Mesenchymal stem cell (in vitro differentiated cells and primary cell): ENCODE measurements around the gene EGFR.
A peak's percentile ranks its signal among the peaks of the same experiment; 100 is the strongest.

Source experiments
- DNase-seq: peaks from one replicate; pipeline ENCODE4 v3.0.0-alpha.2; 2013
- H2AFZ ChIP-seq: one replicate; pipeline ENCODE4 v1.6.1; 2013; ENCODE audit warnings: low read depth, mild to moderate bottlenecking, control low read depth, inconsistent platforms, low read length, moderate library complexity
- H2AK5ac ChIP-seq: 2 replicates; pipeline ENCODE4 v1.6.1; 2013; ENCODE audit warnings: low read length, moderate library complexity, mild to moderate bottlenecking, inconsistent platforms; ENCODE audit not compliant: severe bottlenecking
- H2BK120ac ChIP-seq: one replicate; pipeline ENCODE4 v1.6.1; 2013; ENCODE audit warnings: low read depth, mild to moderate bottlenecking, inconsistent platforms, low read length, moderate library complexity
- H2BK12ac ChIP-seq, 2 experiments: one replicate each; pipeline ENCODE4 v1.6.1; 2013; ENCODE audit warnings: inconsistent platforms in 2 of 2, low read length in 2 of 2, mild to moderate bottlenecking in 2 of 2, moderate library complexity in 2 of 2, control low read depth in 1 of 2
- H2BK15ac ChIP-seq: one replicate; pipeline ENCODE4 v1.6.1; 2013; ENCODE audit warnings: mild to moderate bottlenecking, low read depth, inconsistent platforms; ENCODE audit not compliant: poor library complexity, severe bottlenecking
- H2BK5ac ChIP-seq: 2 replicates; pipeline ENCODE4 v1.6.1; 2013; ENCODE audit warnings: low read depth, mild to moderate bottlenecking, low read length, control low read depth, inconsistent platforms; ENCODE audit not compliant: poor library complexity, severe bottlenecking
- H3K14ac ChIP-seq, 2 experiments: one replicate each; pipeline ENCODE4 v1.6.1; 2013; ENCODE audit warnings: inconsistent platforms in 2 of 2, low read length in 2 of 2, control low read depth in 1 of 2, mild to moderate bottlenecking in 1 of 2, moderate library complexity in 1 of 2
- H3K18ac ChIP-seq, 2 experiments: one replicate each; pipeline ENCODE4 v1.6.1; 2013; ENCODE audit warnings: inconsistent platforms in 2 of 2, low read length in 2 of 2, control low read depth in 1 of 2, low read depth in 1 of 2, mild to moderate bottlenecking in 1 of 2
- H3K23ac ChIP-seq, 2 experiments: one replicate each; pipeline ENCODE4 v1.6.1; 2013; ENCODE audit warnings: inconsistent platforms in 2 of 2, low read length in 2 of 2, mild to moderate bottlenecking in 2 of 2, moderate library complexity in 2 of 2, control low read depth in 1 of 2
- H3K27ac ChIP-seq: 2 replicates; pipeline ENCODE4 v1.5.1; 2013; ENCODE audit warnings: mild to moderate bottlenecking, moderate library complexity, low read length, control low read depth, inconsistent platforms; ENCODE audit not compliant: poor library complexity, severe bottlenecking
- H3K27me3 ChIP-seq, 2 experiments: 2 replicates each; pipeline versions ENCODE4 v1.6.1 to v1.7.0; 2013; ENCODE audit warnings: low read length in 2 of 2, mild to moderate bottlenecking in 2 of 2, moderate library complexity in 2 of 2, control low read depth in 1 of 2, inconsistent platforms in 1 of 2; ENCODE audit not compliant: control insufficient read depth in 1 of 2, insufficient read depth in 1 of 2
- H3K36me3 ChIP-seq, 2 experiments: 2 replicates each; pipeline versions ENCODE4 v1.6.1 to v1.7.0; 2013; ENCODE audit warnings: low read length in 2 of 2, control low read depth in 1 of 2, inconsistent platforms in 1 of 2, low read depth in 1 of 2, mild to moderate bottlenecking in 1 of 2; ENCODE audit not compliant: insufficient read depth in 2 of 2, control insufficient read depth in 1 of 2
- H3K4ac ChIP-seq, 2 experiments: one replicate each; pipeline ENCODE4 v1.6.1; 2013; ENCODE audit warnings: inconsistent platforms in 2 of 2, low read length in 2 of 2, mild to moderate bottlenecking in 2 of 2, moderate library complexity in 2 of 2, control low read depth in 1 of 2, low read depth in 1 of 2
- H3K4me1 ChIP-seq: 2 replicates; pipeline ENCODE4 v1.6.1; 2013; ENCODE audit warnings: low read depth, low read length, control low read depth; ENCODE audit not compliant: control insufficient read depth, insufficient read depth
- H3K4me2 ChIP-seq: 2 replicates; pipeline ENCODE4 v1.6.1; 2013; ENCODE audit warnings: low read length, mild to moderate bottlenecking, inconsistent platforms; ENCODE audit not compliant: poor library complexity, severe bottlenecking
- H3K4me3 ChIP-seq, 2 experiments: 2 replicates each; pipeline versions ENCODE4 v1.5.1 to v1.7.0; 2013; ENCODE audit warnings: low read length in 2 of 2, mild to moderate bottlenecking in 2 of 2, control low read depth in 1 of 2, low read depth in 1 of 2; ENCODE audit not compliant: insufficient read depth in 1 of 2
- H3K79me1 ChIP-seq: replicated peaks from 2 replicates; pipeline ENCODE4 v1.6.1; 2013; ENCODE audit warnings: mild to moderate bottlenecking, control low read depth, low read length, inconsistent platforms; ENCODE audit not compliant: poor library complexity, severe bottlenecking
- H3K9ac ChIP-seq: 2 replicates; pipeline ENCODE4 v1.7.0; 2013; ENCODE audit warnings: mild to moderate bottlenecking, low read length, moderate library complexity
- H3K9me3 ChIP-seq: 2 replicates; pipeline ENCODE4 v1.7.0; 2013; ENCODE audit warnings: mild to moderate bottlenecking, low read length; ENCODE audit not compliant: control insufficient read depth
- H4K8ac ChIP-seq: one replicate; pipeline ENCODE4 v1.6.1; 2013; ENCODE audit warnings: inconsistent platforms, mild to moderate bottlenecking, low read length, moderate library complexity
- H4K91ac ChIP-seq: one replicate; pipeline ENCODE4 v1.6.1; 2013; ENCODE audit warnings: mild to moderate bottlenecking, low read length, inconsistent platforms
- WGBS: methylation state at CpG from one replicate; pipeline ENCODE4 v1.1.7; 2013; ENCODE audit warnings: mixed read lengths; 5-methylcytosine and 5-hydroxymethylcytosine counted together

Gene EGFR

GRCh38 chr7:55085511-55086412 lies 66.9 kb downstream of the EGFR start:
- Histone ChIP-seq H3K4me2 (peak overlapping the region; percentile 27), H2BK120ac (peak overlapping the region; percentile 80), H2BK5ac (no peak overlapping the region), H3K36me3 (peaks cover 4 to 22% of the 10 kb centered on the region in 2 experiments), H4K8ac (peak overlapping the region; percentile 31), H2BK12ac (peak overlapping the region; percentile 34 to 60), H4K91ac (peak overlapping the region; percentile 58), H3K4me1 (peaks cover 33% of the 10 kb centered on the region), H3K14ac (no peak overlapping the region), H3K23ac (no peak overlapping the region), H3K79me1 (peaks cover 20% of the 10 kb centered on the region), H3K18ac (peak overlapping the region; percentile 55 to 84), H2BK15ac (no peak overlapping the region), H3K27ac (peak overlapping the region; percentile 69), H2AK5ac (peak overlapping the region; percentile 6), H2AFZ (no peak overlapping the region), H3K27me3 (no peaks in the 10 kb centered on the region), H3K4ac (peak overlapping the region in 1 of 2 experiments; percentile 69), H3K4me3 (peak overlapping the region in 1 of 2 experiments; percentile 66), H3K9me3 (no peaks in the 10 kb centered on the region), H3K9ac (peak overlapping the region; percentile 85)
- WGBS = 65% methylated on average over 8 of the region's 12 CpGs
- DNase-seq = no peak

GRCh38 chr7:55086413-55087201 lies 67.8 kb downstream of the EGFR start:
- peaks cover 18% of the 10 kb centered on the region for H3K79me1 ChIP-seq
- H2BK5ac ChIP-seq = peak overlapping the region; percentile 46
- DNase-seq = peak; percentile 91
- H3K27me3 ChIP-seq = no peaks in the 10 kb centered on the region
- H3K9me3 ChIP-seq = no peaks in the 10 kb centered on the region
- peak overlapping the region; percentile 76 to 85 for H3K14ac ChIP-seq
- no peak overlapping the region for H2AFZ ChIP-seq
- peak overlapping the region; percentile 99 for H3K18ac ChIP-seq
- peak overlapping the region; percentile 94 to 99 for H3K4ac ChIP-seq
- peak overlapping the region; percentile 40 for H3K4me2 ChIP-seq
- peak overlapping the region; percentile 99 for H4K91ac ChIP-seq
- H3K9ac ChIP-seq = peak overlapping the region; percentile 85
- peak overlapping the region; percentile 96 to 97 for H2BK12ac ChIP-seq
- H2BK120ac ChIP-seq = peak overlapping the region; percentile 96
- peak overlapping the region in 1 of 2 experiments; percentile 66 for H3K4me3 ChIP-seq
- H3K27ac ChIP-seq = peak overlapping the region; percentile 69
- peaks cover 4 to 22% of the 10 kb centered on the region in 2 experiments for H3K36me3 ChIP-seq
- peak overlapping the region; percentile 97 for H4K8ac ChIP-seq
- peaks cover 32% of the 10 kb centered on the region for H3K4me1 ChIP-seq
- WGBS = 5% methylated on average over 14 of the region's 18 CpGs
- peak overlapping the region; percentile 100 for H2BK15ac ChIP-seq
- H3K23ac ChIP-seq = peak overlapping the region in 1 of 2 experiments; percentile 16
- no peak overlapping the region for H2AK5ac ChIP-seq

GRCh38 chr7:55087521-55087961 lies 68.7 kb downstream of the EGFR start:
- no peaks in the 10 kb centered on the region for H3K27me3 ChIP-seq
- H3K4me2 ChIP-seq = peak overlapping the region; percentile 7
- H4K8ac ChIP-seq = no peak overlapping the region
- peak overlapping the region in 1 of 2 experiments; percentile 44 for H3K14ac ChIP-seq
- H2AFZ ChIP-seq = no peak overlapping the region
- no peak overlapping the region for H3K23ac ChIP-seq
- no peaks in the 10 kb centered on the region for H3K9me3 ChIP-seq
- H3K4me3 ChIP-seq = no peak overlapping the region
- WGBS = 37% methylated on average over 3 of the region's 5 CpGs
- peaks cover 17% of the 10 kb centered on the region for H3K79me1 ChIP-seq
- peak overlapping the region in 1 of 2 experiments; percentile 94 for H3K4ac ChIP-seq
- peak overlapping the region; percentile 73 for H3K27ac ChIP-seq
- peak overlapping the region; percentile 29 for H2BK15ac ChIP-seq
- no peak overlapping the region for H2BK120ac ChIP-seq
- H3K9ac ChIP-seq = peak overlapping the region; percentile 85
- H3K4me1 ChIP-seq = peaks cover 36% of the 10 kb centered on the region
- DNase-seq = no peak
- H4K91ac ChIP-seq = peak overlapping the region; percentile 77
- peaks cover 3 to 20% of the 10 kb centered on the region in 2 experiments for H3K36me3 ChIP-seq
- H2BK5ac ChIP-seq = no peak overlapping the region
- peak overlapping the region; percentile 29 to 96 for H2BK12ac ChIP-seq
- H2AK5ac ChIP-seq = peak overlapping the region; percentile 98
- peak overlapping the region; percentile 40 to 94 for H3K18ac ChIP-seq
